ENCODE data around the gene LIPC. TPM values are rescaled to one million over a fixed set of nuclear protein-coding genes. Genes with fewer than 3 reads are reported as not detected.

LIPC gene
- total RNA-seq, 2 donors from 2014 or later: 0.69 to 1.5 TPM

DNA sequence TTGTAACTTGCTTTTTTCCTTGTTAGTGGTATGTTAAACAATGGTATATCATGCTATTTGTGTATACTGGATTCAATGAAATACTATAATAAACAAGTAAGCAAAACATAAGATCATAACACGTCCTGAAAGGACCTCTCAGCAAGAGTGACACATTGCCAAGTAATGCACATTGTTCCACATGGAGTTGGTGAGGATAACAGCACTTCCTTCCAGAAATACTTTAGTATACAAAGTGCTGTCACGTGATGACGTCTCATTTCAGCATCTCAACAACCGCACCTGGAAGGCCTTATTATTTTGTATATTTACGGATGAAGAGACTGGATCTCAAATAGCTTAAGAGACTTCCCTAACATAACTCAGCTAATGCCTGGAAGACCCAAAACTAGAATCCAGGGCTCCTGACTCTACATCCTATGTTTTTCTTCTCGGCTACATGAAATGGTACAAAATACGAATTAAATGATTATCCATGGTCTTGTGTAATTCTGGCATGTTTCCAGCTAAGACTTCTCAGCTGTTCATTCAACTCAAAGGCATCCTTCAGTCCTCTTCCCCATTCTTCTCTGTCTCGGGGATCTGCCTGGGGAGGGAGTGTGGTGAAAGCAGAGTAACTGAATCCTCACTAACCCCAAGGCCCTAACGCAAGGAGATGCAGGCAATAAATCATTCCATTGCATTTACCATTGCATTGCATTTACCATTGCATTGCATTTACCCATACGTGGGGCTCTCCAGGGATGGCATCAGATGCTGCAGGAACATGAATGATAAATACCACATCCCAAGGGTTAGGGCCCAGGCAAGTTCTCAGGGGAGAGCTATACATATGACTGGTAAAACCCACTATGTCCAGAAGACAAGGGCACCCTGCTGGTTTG, 79.2 kb downstream of the LIPC start:
- DNase-seq (ENCODE audit: low spot score): no peak
- ATAC-seq: no peak
- peaks cover 14 to 19% of the 10 kb centered on the region in 2 donors for H3K4me1 Mint-ChIP-seq (ENCODE audit: low read depth in 2 of 2)
- H3K27me3 Mint-ChIP-seq: peaks cover 0 to 6% of the 10 kb centered on the region in 2 donors
- peaks cover 3% of the 10 kb centered on the region for H3K9me3 Mint-ChIP-seq
- H3K27ac Mint-ChIP-seq: no peak overlapping the region
- no peaks in the 10 kb centered on the region for H3K36me3 Mint-ChIP-seq
- no peak overlapping the region for H3K4me3 Mint-ChIP-seq

DNA sequence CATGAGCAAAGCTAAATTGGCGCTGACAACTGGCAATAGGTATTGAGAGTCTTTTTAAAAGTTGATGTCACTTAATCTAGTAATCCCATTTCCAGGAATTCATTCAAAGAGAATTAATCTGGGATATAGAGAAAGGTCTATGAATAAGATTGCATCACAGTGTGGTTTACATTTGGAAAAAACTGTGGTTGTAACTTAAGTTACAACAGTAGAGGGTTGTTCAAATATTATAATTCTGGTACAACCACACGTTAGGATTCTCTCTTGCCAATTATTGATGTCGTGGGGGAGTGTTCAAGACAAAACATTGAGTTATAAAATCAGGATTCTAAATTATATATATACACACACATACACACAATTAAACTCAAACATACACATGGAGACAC, 79.8 kb downstream of the LIPC start:
- peaks cover 3% of the 10 kb centered on the region for H3K9me3 Mint-ChIP-seq
- peaks cover 21 to 26% of the 10 kb centered on the region in 2 donors for H3K4me1 Mint-ChIP-seq (ENCODE audit: low read depth in 2 of 2)
- H3K36me3 Mint-ChIP-seq: peaks cover 4% of the 10 kb centered on the region
- peaks cover 0 to 6% of the 10 kb centered on the region in 2 donors for H3K27me3 Mint-ChIP-seq
- no peak overlapping the region for H3K27ac Mint-ChIP-seq
- ATAC-seq: no peak
- DNase-seq (ENCODE audit: low spot score): no peak
- no peak overlapping the region for H3K4me3 Mint-ChIP-seq

DNA sequence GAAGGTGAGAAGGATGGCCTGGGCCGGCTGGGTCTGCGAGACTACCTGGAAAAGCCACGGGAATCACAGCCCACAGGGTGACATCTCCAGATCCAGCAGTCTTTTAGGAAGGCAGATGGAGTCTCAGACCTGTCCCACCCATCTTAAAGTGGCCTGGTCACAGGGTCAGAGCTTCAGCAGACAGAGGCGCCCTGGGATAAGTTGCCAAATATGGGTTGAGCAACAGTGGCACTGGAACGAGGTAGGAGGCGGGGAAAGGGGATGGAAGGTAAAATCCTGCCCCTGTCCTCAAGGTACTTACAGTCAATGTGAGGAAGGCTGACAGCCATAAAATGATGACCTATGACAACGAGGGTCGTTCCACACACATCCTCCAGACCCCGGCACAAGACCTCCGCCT, 80.7 kb downstream of the LIPC start:
- H3K4me1 Mint-ChIP-seq (ENCODE audit: low read depth in 2 of 2): peaks cover 30 to 33% of the 10 kb centered on the region in 2 donors
- ATAC-seq: no peak
- peaks cover 0 to 5% of the 10 kb centered on the region in 2 donors for H3K27me3 Mint-ChIP-seq
- H3K27ac Mint-ChIP-seq: peak overlapping the region in 1 of 2 donors; percentile 69
- H3K36me3 Mint-ChIP-seq: peaks cover 8% of the 10 kb centered on the region
- DNase-seq (ENCODE audit: low spot score): no peak
- H3K4me3 Mint-ChIP-seq: no peak overlapping the region
- peaks cover 6% of the 10 kb centered on the region for H3K9me3 Mint-ChIP-seq

DNA sequence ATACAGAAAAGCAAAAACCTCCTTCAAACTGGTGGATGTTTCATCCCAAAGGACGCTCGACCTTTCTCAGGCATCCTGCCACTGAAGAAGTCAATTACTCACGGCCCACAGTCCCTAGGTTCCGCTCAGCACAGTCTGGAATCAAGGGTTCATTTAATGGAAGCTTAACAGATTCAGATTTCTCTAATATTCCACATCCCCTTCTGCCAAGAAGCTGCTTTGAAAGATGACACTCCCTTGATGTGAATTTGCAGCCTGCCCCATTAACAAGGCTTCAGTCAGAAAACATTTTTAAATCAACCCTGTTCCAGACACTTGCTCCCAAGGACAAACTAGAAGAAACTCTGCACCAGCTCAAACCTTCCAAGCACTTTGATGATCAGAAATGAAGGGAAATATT, 81.2 kb downstream of the LIPC start:
- H3K36me3 Mint-ChIP-seq: peaks cover 8% of the 10 kb centered on the region
- peaks cover 6% of the 10 kb centered on the region for H3K9me3 Mint-ChIP-seq
- H3K27ac Mint-ChIP-seq: peak overlapping the region in 1 of 2 donors; percentile 69
- DNase-seq (ENCODE audit: low spot score): no peak
- no peak for ATAC-seq
- H3K4me3 Mint-ChIP-seq: no peak overlapping the region
- H3K4me1 Mint-ChIP-seq (ENCODE audit: low read depth in 2 of 2): peaks cover 33 to 35% of the 10 kb centered on the region in 2 donors
- H3K27me3 Mint-ChIP-seq: peaks cover 0 to under 1% of the 10 kb centered on the region in 2 donors

DNA sequence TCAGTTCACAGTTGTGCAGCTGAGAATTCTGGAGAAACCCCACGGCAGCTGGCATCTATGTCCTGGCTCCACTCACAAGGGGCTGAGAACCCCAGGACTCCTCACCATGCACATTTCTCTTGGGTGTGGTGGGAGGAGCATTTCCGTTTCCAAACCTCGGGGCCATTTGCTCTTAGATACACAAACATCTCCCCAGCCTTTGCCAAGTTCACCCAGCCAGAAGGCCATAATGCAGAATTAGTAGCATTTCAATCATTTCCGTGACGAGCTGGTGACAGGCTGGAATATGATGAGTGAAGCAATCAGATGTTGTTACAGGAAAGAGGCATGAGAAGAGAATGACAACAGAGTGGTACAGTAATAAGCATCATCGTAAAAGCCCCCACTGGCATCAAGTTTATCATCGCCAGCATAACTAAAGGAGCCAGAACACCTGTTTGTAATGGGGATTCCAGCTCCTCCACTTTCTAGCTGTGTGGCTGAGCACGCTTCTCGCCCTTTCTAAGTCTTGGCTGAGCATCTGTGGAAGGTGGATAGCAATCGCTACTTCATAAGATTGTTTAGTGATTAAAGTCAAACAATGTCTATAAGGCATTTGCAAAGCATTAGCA, 82.0 kb downstream of the LIPC start:
- Mint-ChIP-seq H3K4me1 (ENCODE audit: low read depth in 2 of 2) (peaks cover 41 to 43% of the 10 kb centered on the region in 2 donors), H3K36me3 (peaks cover 8% of the 10 kb centered on the region), H3K9me3 (peaks cover 6% of the 10 kb centered on the region), H3K4me3 (no peak overlapping the region), H3K27me3 (no peaks in the 10 kb centered on the region), H3K27ac (peak overlapping the region in 1 of 2 donors; percentile 69)
- ATAC-seq (no peak), DNase-seq (ENCODE audit: low spot score) (no peak)

DNA sequence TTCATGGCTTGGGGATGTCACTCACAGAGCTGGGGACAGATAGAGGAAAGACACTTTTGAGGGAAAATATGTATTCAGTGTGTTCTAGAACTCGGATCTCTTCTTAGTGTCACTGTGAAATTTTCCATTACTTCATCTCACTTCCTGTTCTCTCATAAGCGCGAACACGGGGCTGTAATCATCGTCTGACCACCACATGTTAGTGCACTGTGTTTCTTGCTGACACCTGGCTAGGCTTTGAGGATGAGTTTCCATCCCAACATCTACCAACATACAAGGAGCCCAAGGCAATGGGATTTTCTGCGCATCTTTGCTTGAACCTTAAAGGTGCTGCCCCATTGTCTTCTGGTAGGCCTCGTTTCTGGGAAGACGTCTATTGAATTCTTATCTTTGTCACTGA, 84.0 kb downstream of the LIPC start:
- ATAC-seq (peak; percentile 78 to 86), DNase-seq (ENCODE audit: low spot score) (peak; percentile 73)
- H3K4me1 Mint-ChIP-seq (ENCODE audit: low read depth in 2 of 2): peaks cover 49 to 60% of the 10 kb centered on the region in 2 donors
- peak overlapping the region; percentile 91 to 98 for H3K27ac Mint-ChIP-seq
- H3K36me3 Mint-ChIP-seq: peaks cover 8% of the 10 kb centered on the region
- H3K9me3 Mint-ChIP-seq: peaks cover 6% of the 10 kb centered on the region
- H3K27me3 Mint-ChIP-seq: no peaks in the 10 kb centered on the region
- H3K4me3 Mint-ChIP-seq: peak overlapping the region; percentile 59

DNA sequence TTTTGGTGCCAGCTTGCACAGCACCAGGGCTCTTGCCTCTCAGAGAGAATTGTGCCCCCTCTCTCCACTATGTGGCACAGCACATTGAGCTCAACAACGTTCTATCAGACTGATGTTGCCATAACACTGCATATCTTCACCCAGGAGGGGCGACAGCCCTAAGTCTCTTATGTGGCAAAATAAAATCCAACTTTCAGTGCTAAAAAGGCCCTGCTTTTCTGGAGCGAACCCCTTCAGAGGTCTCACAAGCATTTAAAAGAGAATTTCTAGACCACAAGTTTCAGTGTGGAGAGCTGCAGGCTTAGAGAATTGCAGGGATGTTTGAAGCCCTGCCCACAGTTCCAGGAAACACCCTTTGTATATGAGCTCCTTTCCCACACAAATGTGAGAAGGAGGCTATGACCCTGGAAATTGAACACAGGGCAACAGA, 85.5 kb downstream of the LIPC start:
- no peak for DNase-seq (ENCODE audit: low spot score)
- H3K27ac Mint-ChIP-seq: peak overlapping the region; percentile 91 to 98
- peak overlapping the region; percentile 59 for H3K4me3 Mint-ChIP-seq
- H3K4me1 Mint-ChIP-seq (ENCODE audit: low read depth in 2 of 2): peaks cover 61 to 74% of the 10 kb centered on the region in 2 donors
- no peak for ATAC-seq
- peaks cover 8% of the 10 kb centered on the region for H3K36me3 Mint-ChIP-seq
- no peaks in the 10 kb centered on the region for H3K27me3 Mint-ChIP-seq
- peaks cover 6% of the 10 kb centered on the region for H3K9me3 Mint-ChIP-seq

DNA sequence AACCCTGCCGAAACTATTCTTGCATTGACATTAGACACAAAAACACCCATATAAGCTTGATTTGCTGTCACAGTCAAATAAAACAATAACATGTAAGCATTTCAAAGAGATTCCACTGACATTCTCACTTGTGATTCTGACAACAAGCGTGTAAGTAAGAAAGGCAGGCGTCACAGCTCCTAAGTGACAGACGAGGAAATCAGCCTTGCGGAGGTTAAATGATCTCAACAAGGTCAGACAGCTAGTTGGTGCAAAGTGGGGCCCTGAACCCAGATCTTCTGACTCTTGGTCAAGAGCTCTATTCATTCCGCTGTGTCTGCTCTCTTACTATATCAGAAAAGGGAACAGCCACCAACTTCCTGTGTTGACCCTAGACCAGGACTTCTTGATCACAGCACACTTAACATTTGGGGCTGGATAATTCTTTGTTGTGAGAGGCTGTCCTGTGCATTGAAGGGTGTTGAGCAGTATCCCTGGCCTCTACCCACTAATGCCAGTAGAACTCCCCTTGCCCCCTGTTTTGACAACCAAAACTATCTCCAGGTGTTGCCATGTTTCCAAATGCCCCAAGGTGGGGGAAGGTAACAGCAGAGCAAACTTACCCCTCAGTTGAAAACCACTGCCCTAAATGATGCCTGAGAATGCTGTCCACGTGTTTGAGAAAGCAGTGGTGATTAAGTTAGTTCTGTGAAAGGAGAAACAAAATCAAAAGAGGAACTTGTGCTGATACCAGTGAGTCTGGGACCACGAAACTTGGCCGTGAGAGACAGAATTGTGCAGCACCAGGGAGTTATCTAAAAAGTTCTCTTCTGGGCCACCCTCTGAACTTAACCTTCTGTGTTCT, 86.1 kb downstream of the LIPC start:
- Mint-ChIP-seq H3K4me1 (ENCODE audit: low read depth in 2 of 2) (peaks cover 61 to 77% of the 10 kb centered on the region in 2 donors), H3K4me3 (peak overlapping the region; percentile 59), H3K9me3 (peaks cover 6% of the 10 kb centered on the region), H3K36me3 (peaks cover 8% of the 10 kb centered on the region), H3K27me3 (no peaks in the 10 kb centered on the region), H3K27ac (peak overlapping the region; percentile 91 to 98)
- peak; percentile 57 to 67 for ATAC-seq
- no peak for DNase-seq (ENCODE audit: low spot score)

DNA sequence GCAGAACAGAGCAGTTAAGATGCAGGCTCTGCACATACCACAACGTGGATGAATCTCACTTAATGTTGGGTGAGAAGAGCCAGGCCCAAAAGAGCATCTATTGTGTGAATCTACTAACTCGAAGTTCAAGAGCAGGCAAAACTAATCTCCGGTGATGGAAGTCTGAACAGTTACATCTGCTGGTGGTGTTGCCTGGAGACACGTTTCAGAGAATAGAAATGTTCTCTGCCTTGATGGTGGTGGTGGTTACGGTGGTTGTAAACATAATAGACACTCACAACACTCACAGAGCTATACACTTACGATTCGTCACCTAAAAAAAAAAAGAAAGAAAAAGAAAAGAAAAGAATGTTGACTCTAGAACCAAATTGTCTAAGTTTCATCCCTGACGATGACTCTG, 86.8 kb downstream of the LIPC start:
- DNase-seq (ENCODE audit: low spot score): no peak
- peaks cover 8% of the 10 kb centered on the region for H3K36me3 Mint-ChIP-seq
- ATAC-seq: peak in 1 of 2 donors; percentile 51
- H3K9me3 Mint-ChIP-seq: peaks cover 6% of the 10 kb centered on the region
- no peaks in the 10 kb centered on the region for H3K27me3 Mint-ChIP-seq
- H3K4me1 Mint-ChIP-seq (ENCODE audit: low read depth in 2 of 2): peaks cover 61 to 77% of the 10 kb centered on the region in 2 donors
- peak overlapping the region; percentile 59 for H3K4me3 Mint-ChIP-seq
- peak overlapping the region; percentile 91 to 98 for H3K27ac Mint-ChIP-seq

DNA sequence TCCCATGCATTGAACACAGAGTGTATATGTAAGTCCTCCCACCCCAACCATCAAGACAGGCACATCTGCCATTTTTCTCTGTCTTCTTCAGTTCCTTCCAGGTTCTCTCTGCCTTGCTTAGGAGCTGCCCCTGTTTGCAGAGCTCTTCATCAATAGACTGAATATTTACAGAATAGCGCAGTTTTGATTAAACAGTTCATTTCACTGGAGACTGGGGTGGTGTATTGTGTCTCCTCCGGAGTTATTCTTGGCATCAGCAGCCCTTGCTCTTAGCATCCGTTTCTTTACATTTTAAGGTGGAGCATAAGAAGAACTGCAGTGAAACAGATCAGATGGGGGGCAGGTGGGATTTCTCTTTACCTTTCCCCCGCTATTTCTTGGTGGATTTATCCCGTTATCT, 87.7 kb downstream of the LIPC start:
- H3K36me3 Mint-ChIP-seq: peaks cover 8% of the 10 kb centered on the region
- ATAC-seq (no peak), DNase-seq (ENCODE audit: low spot score) (no peak)
- H3K9me3 Mint-ChIP-seq: peaks cover 6% of the 10 kb centered on the region
- H3K4me3 Mint-ChIP-seq: no peak overlapping the region
- H3K27ac Mint-ChIP-seq: peak overlapping the region; percentile 8 to 98
- peaks cover 61 to 78% of the 10 kb centered on the region in 2 donors for H3K4me1 Mint-ChIP-seq (ENCODE audit: low read depth in 2 of 2)
- no peaks in the 10 kb centered on the region for H3K27me3 Mint-ChIP-seq

DNA sequence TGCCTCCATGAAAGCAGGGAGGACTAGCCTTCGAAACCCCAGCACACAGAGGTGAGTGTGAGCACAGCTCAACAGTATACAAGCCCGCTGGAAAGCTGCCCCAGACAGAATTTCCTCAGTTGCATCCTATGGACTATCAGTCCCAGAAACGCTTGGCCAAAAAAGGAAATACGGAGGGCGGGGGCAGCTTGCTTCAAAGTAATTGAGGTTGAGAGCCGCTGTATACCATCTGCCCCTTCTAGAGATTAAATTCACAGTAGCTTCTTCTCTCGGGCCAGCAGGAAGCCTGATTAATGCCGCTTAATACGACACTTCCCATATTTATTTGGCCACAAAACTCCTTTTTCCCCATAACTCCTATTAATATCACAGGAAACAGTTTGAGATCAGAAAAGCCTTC, 88.7 kb downstream of the LIPC start:
- no peak for ATAC-seq
- Mint-ChIP-seq H3K4me1 (ENCODE audit: low read depth in 2 of 2) (peaks cover 53 to 72% of the 10 kb centered on the region in 2 donors), H3K36me3 (peaks cover 8% of the 10 kb centered on the region), H3K9me3 (peaks cover 3% of the 10 kb centered on the region), H3K27ac (peak overlapping the region; percentile 8 to 98), H3K4me3 (no peak overlapping the region), H3K27me3 (no peaks in the 10 kb centered on the region)
- no peak for DNase-seq (ENCODE audit: low spot score)

DNA sequence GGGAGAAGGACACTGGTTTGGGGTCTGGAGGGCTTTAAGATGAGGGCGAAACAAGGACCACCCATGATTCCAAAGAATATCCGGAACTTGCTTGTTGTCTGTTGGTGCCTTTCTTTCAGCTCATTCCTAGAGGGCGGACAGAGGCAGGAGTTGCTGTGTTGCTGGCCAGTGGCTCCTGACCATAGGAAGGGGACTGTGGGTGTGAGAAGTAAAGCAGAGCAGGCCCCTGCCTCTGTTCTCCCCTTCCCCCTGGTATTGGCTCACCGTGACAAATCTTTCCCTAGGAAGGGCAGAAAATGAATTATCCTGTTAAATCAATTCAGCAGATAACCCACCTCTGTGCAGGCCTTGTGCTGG, 89.1 kb downstream of the LIPC start:
- ATAC-seq (no peak), DNase-seq (ENCODE audit: low spot score) (no peak)
- peak overlapping the region; percentile 8 to 98 for H3K27ac Mint-ChIP-seq
- H3K4me3 Mint-ChIP-seq: no peak overlapping the region
- peaks cover 3% of the 10 kb centered on the region for H3K9me3 Mint-ChIP-seq
- peaks cover 49 to 67% of the 10 kb centered on the region in 2 donors for H3K4me1 Mint-ChIP-seq (ENCODE audit: low read depth in 2 of 2)
- peaks cover 8% of the 10 kb centered on the region for H3K36me3 Mint-ChIP-seq
- no peaks in the 10 kb centered on the region for H3K27me3 Mint-ChIP-seq

DNA sequence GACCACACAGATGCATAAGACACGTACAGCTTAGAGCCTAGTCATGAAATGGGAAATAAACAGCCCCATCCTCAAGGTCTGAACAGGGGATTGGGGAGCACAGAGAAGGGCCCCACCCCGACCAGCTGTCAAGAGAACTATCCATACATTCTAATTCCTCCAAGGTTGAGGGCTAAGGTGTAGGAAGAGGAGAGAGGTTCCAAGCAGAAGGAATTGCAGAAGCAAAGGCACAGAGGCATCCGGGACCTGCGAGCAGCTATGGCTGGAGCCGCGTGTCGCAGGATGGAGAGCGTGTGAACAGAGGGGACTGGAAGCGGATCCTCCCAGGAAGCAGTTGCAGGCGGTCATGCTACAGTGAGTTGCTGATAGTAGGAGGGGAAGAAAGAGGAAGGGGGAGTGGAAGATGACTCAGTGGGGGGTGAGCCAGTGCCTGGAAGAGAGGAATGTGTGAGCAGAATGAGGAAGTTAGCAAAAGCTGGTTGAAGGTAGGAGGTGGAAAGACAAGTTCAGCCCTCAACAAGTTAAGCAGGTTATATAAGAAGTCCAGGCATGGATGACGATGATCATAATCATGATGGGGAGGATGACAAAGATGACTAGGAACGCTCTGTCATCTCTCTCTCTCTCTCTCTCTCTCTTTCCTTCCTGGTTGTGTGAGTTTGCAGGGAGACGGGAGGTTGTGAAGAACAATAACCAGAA, 89.7 kb downstream of the LIPC start:
- DNase-seq (ENCODE audit: low spot score) (no peak), ATAC-seq (no peak)
- Mint-ChIP-seq H3K4me3 (no peak overlapping the region), H3K9me3 (peaks cover 3% of the 10 kb centered on the region), H3K27ac (peak overlapping the region in 1 of 2 donors; percentile 98), H3K27me3 (no peaks in the 10 kb centered on the region), H3K4me1 (ENCODE audit: low read depth in 2 of 2) (peaks cover 44 to 62% of the 10 kb centered on the region in 2 donors), H3K36me3 (peaks cover 6% of the 10 kb centered on the region)
